SK-N-SH (cell line): ENCODE data around the gene YARS2. TPM values are rescaled to one million over a fixed set of nuclear protein-coding genes. Genes with fewer than 3 reads are reported as not detected.

ENCODE experiments used
- CTCF ChIA-PET: fragments of 300-600, 350-600 bp; formaldehyde crosslinking; extraction: SDS; loops from one replicate; lab custom pipeline; 2021; lab: Yijun Ruan, JAX
- POLR2A ChIA-PET: fragments of 350-600 bp; sonication (Branson Sonifier 250); formaldehyde crosslinking; extraction: SDS; loops from one replicate; lab custom pipeline; 2020; ENCODE audit warnings: antibody characterized with exemption, inconsistent platforms; lab: Yijun Ruan, JAX
- DNase-seq: peaks from one replicate; pipeline ENCODE4 v3.0.0; 2012
- H2AFZ ChIP-seq: fragments of 200-600 bp; sonication (generic); 2 replicates; pipeline ENCODE4 v1.8.1; 2016; ENCODE audit warnings: antibody characterized with exemption, mild to moderate bottlenecking, low read depth
- H3F3A ChIP-seq: fragments of 200-600 bp; sonication (generic); replicated peaks from 2 replicates; pipeline ENCODE3; 2016; ENCODE audit warnings: antibody characterized with exemption, mild to moderate bottlenecking; ENCODE audit not compliant: insufficient read depth
- H3K27ac ChIP-seq, 2 experiments: fragments of 200-500 bp in 1 of 2; fragments of 200-600 bp in 1 of 2; sonication (Bioruptor generic) in 1 of 2; sonication (generic), shearing (Covaris generic) in 1 of 2; 2 replicates each; pipeline versions ENCODE4 v1.5.1 to v1.6.1; 2014 to 2016; ENCODE audit warnings: low read depth in 2 of 2, inconsistent platforms in 1 of 2, low read length in 1 of 2, mild to moderate bottlenecking in 1 of 2, mixed read lengths in 1 of 2
- H3K27me3 ChIP-seq: fragments of 200-600 bp; sonication (generic), shearing (Covaris generic); 2 replicates; pipeline ENCODE4 v1.6.1; 2016; ENCODE audit warnings: mixed run types; ENCODE audit not compliant: insufficient read depth
- H3K36me3 ChIP-seq, 2 experiments: fragments of 200-500 bp in 1 of 2; fragments of 200-600 bp in 1 of 2; sonication (Bioruptor generic) in 1 of 2; sonication (generic) in 1 of 2; replicated peaks in 1 of 2; 2 replicates each; pipeline versions ENCODE3 to v1.5.1; 2014 to 2016; ENCODE audit warnings: low read length in 1 of 2, mild to moderate bottlenecking in 1 of 2; ENCODE audit not compliant: insufficient read depth in 2 of 2, control insufficient read depth in 1 of 2
- H3K4me1 ChIP-seq, 2 experiments: fragments of 200-500 bp in 1 of 2; fragments of 200-600 bp in 1 of 2; sonication (Bioruptor generic) in 1 of 2; sonication (generic), shearing (Covaris generic) in 1 of 2; 2 replicates each; pipeline versions ENCODE4 v1.5.1 to v1.6.1; 2014 to 2016; ENCODE audit warnings: low read depth in 1 of 2, low read length in 1 of 2, mixed run types in 1 of 2; ENCODE audit not compliant: insufficient read depth in 2 of 2, control insufficient read depth in 1 of 2
- H3K4me2 ChIP-seq: fragments of 200-600 bp; sonication (generic), shearing (Covaris generic); 2 replicates; pipeline ENCODE4 v1.6.1; 2017; ENCODE audit warnings: mixed run types
- H3K4me3 ChIP-seq, 2 experiments: fragments of 200-500 bp in 1 of 2; fragments of 200-600 bp in 1 of 2; sonication (Bioruptor generic) in 1 of 2; sonication (generic), shearing (Covaris generic) in 1 of 2; 2 replicates each; pipeline versions ENCODE4 v1.5.1 to v1.8.1; 2014 to 2016; ENCODE audit warnings: low read depth in 2 of 2, inconsistent platforms in 1 of 2, low read length in 1 of 2, mild to moderate bottlenecking in 1 of 2, mixed read lengths in 1 of 2, moderate library complexity in 1 of 2
- H3K79me2 ChIP-seq: fragments of 200-600 bp; sonication (generic); 2 replicates; pipeline ENCODE4 v1.8.1; 2017; ENCODE audit warnings: mild to moderate bottlenecking; ENCODE audit not compliant: insufficient read depth
- H3K9ac ChIP-seq: fragments of 200-600 bp; sonication (generic); 2 replicates; pipeline ENCODE4 v1.6.1; 2017; ENCODE audit warnings: mixed run types
- H3K9me2 ChIP-seq: fragments of 200-600 bp; sonication (generic); 2 replicates; pipeline ENCODE4 v1.6.1; 2017; ENCODE audit warnings: mixed run types
- H3K9me3 ChIP-seq: fragments of 200-600 bp; sonication (generic); 2 replicates; pipeline ENCODE4 v1.6.1; 2017; ENCODE audit warnings: mixed run types, mild to moderate bottlenecking, moderate library complexity
- H4K20me1 ChIP-seq: fragments of 200-600 bp; sonication (generic); 2 replicates; pipeline ENCODE4 v1.6.1; 2017; ENCODE audit warnings: mild to moderate bottlenecking, mixed run types; ENCODE audit not compliant: insufficient read depth
- EZH2phosphoT487 ChIP-seq: fragments of 200-600 bp; sonication (generic); IDR thresholded peaks from 2 replicates; pipeline ENCODE4 v1.6.1; 2017; ENCODE audit warnings: low read depth, mixed run types, mild to moderate bottlenecking, antibody characterized with exemption, moderate library complexity, borderline replicate concordance
- FOXJ3 ChIP-seq: sonication (generic); formaldehyde crosslinking; IDR thresholded peaks from 2 replicates; pipeline ENCODE4 v1.5.1; 2020; ENCODE audit warnings: mild to moderate bottlenecking, missing genetic modification reagents
- FOXM1 ChIP-seq: IDR thresholded peaks from 2 replicates; pipeline ENCODE4 v1.4.0; 2012; ENCODE audit warnings: low read depth, mild to moderate bottlenecking
- GABPA ChIP-seq: IDR thresholded peaks from 2 replicates; pipeline ENCODE4 v1.4.0; 2012; ENCODE audit warnings: low read depth, mild to moderate bottlenecking
- GATA2 ChIP-seq: sonication (generic); formaldehyde crosslinking; IDR thresholded peaks from 2 replicates; pipeline ENCODE4 v1.5.0; 2020; ENCODE audit warnings: mild to moderate bottlenecking, missing genetic modification reagents
- JUND ChIP-seq: IDR thresholded peaks from 2 replicates; pipeline ENCODE4 v1.4.0; 2012
- MXI1 ChIP-seq: IDR thresholded peaks from 2 replicates; pipeline ENCODE4 v1.6.1; 2012; ENCODE audit warnings: mild to moderate bottlenecking, low read depth, low read length, improper control_type of control experiment
- NFIC ChIP-seq: IDR thresholded peaks from 2 replicates; pipeline ENCODE4 v1.4.0; 2012; ENCODE audit warnings: borderline replicate concordance
- PBX3 ChIP-seq: IDR thresholded peaks from 2 replicates; pipeline ENCODE4; 2012
- POLR2AphosphoS5 ChIP-seq: IDR thresholded peaks from 2 replicates; pipeline ENCODE4 v1.6.1; 2012; ENCODE audit warnings: low read depth, low read length
- RCOR1 ChIP-seq: fragments of 150-350 bp; IDR thresholded peaks from 2 replicates; pipeline ENCODE4 v1.6.1; 2017; ENCODE audit warnings: antibody characterized with exemption, low read length
- RFX5 ChIP-seq: IDR thresholded peaks from 2 replicates; pipeline ENCODE4 v1.6.1; 2012; ENCODE audit warnings: mild to moderate bottlenecking, improper control_type of control experiment, low read length
- RXRA ChIP-seq: IDR thresholded peaks from 2 replicates; pipeline ENCODE4 v1.4.0; 2012; ENCODE audit warnings: low read depth, mild to moderate bottlenecking, borderline replicate concordance
- TAF1 ChIP-seq: IDR thresholded peaks from 2 replicates; pipeline ENCODE4 v1.6.1; 2012; ENCODE audit warnings: low read depth, mild to moderate bottlenecking, low read length, moderate library complexity, borderline replicate concordance
- TCF12 ChIP-seq: IDR thresholded peaks from 2 replicates; pipeline ENCODE4 v1.4.0; 2012
- WGBS: methylation state at CpG from one replicate; pipeline ENCODE4 v1.1.6; 2017; ENCODE audit warnings: low lambda C conversion rate; 5-methylcytosine and 5-hydroxymethylcytosine counted together
- polyA plus RNA-seq, 3 experiments: library from polyadenylated mRNA; depleted of rRNA; stranded (reverse); fragments of >200 nt; gene quantifications; 2 replicates each; pipeline ENCODE4 v1.2.3, GENCODE V29; 2012
- TF ChIP-seq, protein P1 (sequence below): IDR thresholded peaks from 2 replicates; pipeline ENCODE4 v1.4.0; 2012; ENCODE audit warnings: low read depth, borderline replicate concordance
- TF ChIP-seq, protein P2 (sequence below): fragments of 150-350 bp; IDR thresholded peaks from 2 replicates; pipeline ENCODE4 v1.6.1; 2017; ENCODE audit warnings: antibody characterized with exemption, low read length, low read depth, borderline replicate concordance
- TF ChIP-seq, protein P3 (sequence below): IDR thresholded peaks from 2 replicates; pipeline ENCODE4 v1.4.0; 2012; ENCODE audit warnings: low read depth

YARS2 gene
- polyA plus RNA-seq, 1 of the 3 experiments (the other 2 are of a cell fraction), result 14.3 TPM

- TF ChIP-seq, protein P1, sequence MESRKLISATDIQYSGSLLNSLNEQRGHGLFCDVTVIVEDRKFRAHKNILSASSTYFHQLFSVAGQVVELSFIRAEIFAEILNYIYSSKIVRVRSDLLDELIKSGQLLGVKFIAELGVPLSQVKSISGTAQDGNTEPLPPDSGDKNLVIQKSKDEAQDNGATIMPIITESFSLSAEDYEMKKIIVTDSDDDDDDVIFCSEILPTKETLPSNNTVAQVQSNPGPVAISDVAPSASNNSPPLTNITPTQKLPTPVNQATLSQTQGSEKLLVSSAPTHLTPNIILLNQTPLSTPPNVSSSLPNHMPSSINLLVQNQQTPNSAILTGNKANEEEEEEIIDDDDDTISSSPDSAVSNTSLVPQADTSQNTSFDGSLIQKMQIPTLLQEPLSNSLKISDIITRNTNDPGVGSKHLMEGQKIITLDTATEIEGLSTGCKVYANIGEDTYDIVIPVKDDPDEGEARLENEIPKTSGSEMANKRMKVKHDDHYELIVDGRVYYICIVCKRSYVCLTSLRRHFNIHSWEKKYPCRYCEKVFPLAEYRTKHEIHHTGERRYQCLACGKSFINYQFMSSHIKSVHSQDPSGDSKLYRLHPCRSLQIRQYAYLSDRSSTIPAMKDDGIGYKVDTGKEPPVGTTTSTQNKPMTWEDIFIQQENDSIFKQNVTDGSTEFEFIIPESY, result no peak
- no peak for TF ChIP-seq NFIC
- TF ChIP-seq FOXJ3 (CRISPR knock-in tag), result no peak
These were observed 24.4 kb upstream of the YARS2 start (continued) for GRCh38 chr12:32780071-32780470.

DNA sequence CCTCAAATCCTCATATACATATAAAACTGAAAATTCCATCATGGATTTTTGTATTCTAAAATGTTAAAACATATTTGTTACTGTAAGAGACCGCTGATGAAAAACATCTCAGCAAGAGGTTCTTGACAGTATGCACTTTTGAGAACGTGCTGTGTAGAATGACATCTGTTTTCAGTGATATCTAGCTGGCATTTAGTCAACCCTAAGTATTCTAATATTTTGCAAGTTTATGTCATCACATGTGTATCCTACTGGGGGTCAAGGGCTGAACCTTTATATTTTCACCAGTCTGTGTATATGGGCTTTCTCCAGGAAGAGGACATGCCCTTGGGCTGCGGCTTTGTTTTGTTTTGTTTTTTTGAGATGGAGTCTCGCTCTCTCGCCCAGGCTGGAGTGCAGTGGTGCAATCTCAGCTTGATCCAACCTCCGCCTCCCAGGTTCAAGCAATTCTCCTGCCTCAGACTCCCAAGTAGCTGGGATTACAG lies 22.0 kb upstream of the YARS2 start:
- Histone ChIP-seq H4K20me1 (no peaks in the 10 kb centered on the region), H3K4me1 (no peaks in the 10 kb centered on the region), H3K4me3 (no peak overlapping the region), H3K27me3 (no peaks in the 10 kb centered on the region), H3K9me2 (no peaks in the 10 kb centered on the region), H2AFZ (no peak overlapping the region), H3K9ac (no peak overlapping the region), H3K27ac (no peak overlapping the region), H3K36me3 (no peaks in the 10 kb centered on the region), H3K9me3 (no peaks in the 10 kb centered on the region), H3K79me2 (no peaks in the 10 kb centered on the region), H3K4me2 (no peak overlapping the region), H3F3A (no peaks in the 10 kb centered on the region)
- ChIA-PET POLR2A (no interaction called here), CTCF (interaction anchor here (2.4 kb wide), 1 partner anchor 22 kb away, joined by 9 read pairs; the partner anchor contains the start of gene YARS2)
- no peak for TF ChIP-seq RXRA
- no peak for TF ChIP-seq EZH2phosphoT487
- TF ChIP-seq RCOR1, result no peak
- TF ChIP-seq, protein P2, sequence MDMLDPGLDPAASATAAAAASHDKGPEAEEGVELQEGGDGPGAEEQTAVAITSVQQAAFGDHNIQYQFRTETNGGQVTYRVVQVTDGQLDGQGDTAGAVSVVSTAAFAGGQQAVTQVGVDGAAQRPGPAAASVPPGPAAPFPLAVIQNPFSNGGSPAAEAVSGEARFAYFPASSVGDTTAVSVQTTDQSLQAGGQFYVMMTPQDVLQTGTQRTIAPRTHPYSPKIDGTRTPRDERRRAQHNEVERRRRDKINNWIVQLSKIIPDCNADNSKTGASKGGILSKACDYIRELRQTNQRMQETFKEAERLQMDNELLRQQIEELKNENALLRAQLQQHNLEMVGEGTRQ, result no peak
- no peak for TF ChIP-seq MXI1
- no peak for TF ChIP-seq RFX5
- TF ChIP-seq FOXM1, result no peak
- no peak for TF ChIP-seq POLR2AphosphoS5
- no peak for TF ChIP-seq PBX3
- TF ChIP-seq TCF12, result no peak
- TF ChIP-seq JUND, result no peak
- TF ChIP-seq GATA2, result no peak
- no peak for TF ChIP-seq NFIC
- TF ChIP-seq, protein P1, result no peak
- TF ChIP-seq GABPA, result no peak
- TF ChIP-seq TAF1, result no peak
- TF ChIP-seq, protein P3, sequence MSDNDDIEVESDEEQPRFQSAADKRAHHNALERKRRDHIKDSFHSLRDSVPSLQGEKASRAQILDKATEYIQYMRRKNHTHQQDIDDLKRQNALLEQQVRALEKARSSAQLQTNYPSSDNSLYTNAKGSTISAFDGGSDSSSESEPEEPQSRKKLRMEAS, result no peak
- DNase-seq, result no peak
- WGBS, result 47% methylated on average over 6 of the region's 6 CpGs
